H1 (cell line): ENCODE measurements around the gene PHYH. TPM values are rescaled to one million over a fixed set of nuclear protein-coding genes. Genes with fewer than 3 reads are reported as not detected.

ENCODE experiments used
- CTCF ChIA-PET: fragments of 300-600 bp; sonication (Branson Sonifier 250); formaldehyde crosslinking; loops from one replicate; lab custom pipeline; 2021; ENCODE audit not compliant: partially characterized antibody; lab: Charles Lee
- POLR2A ChIA-PET: fragments of 300-600 bp; sonication (Branson Sonifier 250); formaldehyde crosslinking; loops from one replicate; lab custom pipeline; 2021; ENCODE audit warnings: inconsistent platforms; ENCODE audit not compliant: partially characterized antibody; lab: Charles Lee
- DNase-seq, 2 experiments: peaks; one replicate each; pipeline versions ENCODE4 v3.0.0 to v3.0.0-alpha.2; 2010 to 2022; ENCODE audit warnings: low spot score in 2 of 2, low read depth in 1 of 2, mixed read lengths in 1 of 2
- FAIRE-seq: peaks from 2 replicates; lab custom pipeline; 2011; peaks lifted over from hg19 to GRCh38; lab: Jason Lieb, UNC
- H2AFZ ChIP-seq: 2 replicates; pipeline ENCODE4 v1.8.1; 2012; ENCODE audit warnings: low read length, inconsistent platforms
- H2AK5ac ChIP-seq: 2 replicates; pipeline ENCODE4 v1.6.1; 2013; ENCODE audit warnings: low read depth, low read length
- H2BK120ac ChIP-seq: replicated peaks from 2 replicates; pipeline ENCODE3; 2013; ENCODE audit warnings: low read depth, low read length, inconsistent platforms
- H2BK12ac ChIP-seq: 2 replicates; pipeline ENCODE4 v1.6.1; 2013; ENCODE audit warnings: low read depth, low read length
- H2BK15ac ChIP-seq: 2 replicates; pipeline ENCODE4 v1.6.1; 2013; ENCODE audit warnings: low read length
- H2BK20ac ChIP-seq: 2 replicates; pipeline ENCODE4 v1.6.1; 2013; ENCODE audit warnings: low read length
- H2BK5ac ChIP-seq: 2 replicates; pipeline ENCODE4 v1.6.1; 2013; ENCODE audit warnings: low read depth, low read length
- H3K14ac ChIP-seq: 2 replicates; pipeline ENCODE4 v1.6.1; 2013; ENCODE audit warnings: inconsistent platforms; ENCODE audit not compliant: insufficient read length
- H3K18ac ChIP-seq: 2 replicates; pipeline ENCODE4 v1.6.1; 2013; ENCODE audit warnings: low read length; ENCODE audit errors: extremely low read depth
- H3K23ac ChIP-seq: 2 replicates; pipeline ENCODE4 v1.6.1; 2013; ENCODE audit warnings: inconsistent platforms; ENCODE audit not compliant: insufficient read length
- H3K23me2 ChIP-seq: 2 replicates; pipeline ENCODE4 v1.6.1; 2013; ENCODE audit warnings: low read depth, low read length
- H3K27ac ChIP-seq: 2 replicates; pipeline ENCODE4 v1.6.1; 2011; ENCODE audit warnings: low read depth, low read length, inconsistent platforms
- H3K27me3 ChIP-seq, 4 experiments: replicated peaks in 1 of 4; 1 replicate in 1 of 4; 2 replicates in 3 of 4; pipeline versions ENCODE4 v1.6.1 to v1.8.1; 2011 to 2013; ENCODE audit warnings: low read length in 3 of 4, mild to moderate bottlenecking in 3 of 4, inconsistent platforms in 2 of 4, mixed read lengths in 2 of 4, moderate library complexity in 1 of 4; ENCODE audit not compliant: control insufficient read depth in 3 of 4, insufficient read depth in 3 of 4; ENCODE audit errors: extremely low read depth in 1 of 4
- H3K36me3 ChIP-seq, 4 experiments: 2 replicates each; pipeline versions ENCODE4 v1.6.1 to v1.8.1; 2011 to 2013; ENCODE audit warnings: mild to moderate bottlenecking in 4 of 4, low read length in 3 of 4, moderate library complexity in 2 of 4, control low read depth in 1 of 4, inconsistent platforms in 1 of 4; ENCODE audit not compliant: insufficient read depth in 4 of 4, control insufficient read depth in 2 of 4
- H3K4ac ChIP-seq: replicated peaks from 2 replicates; pipeline ENCODE3; 2013; ENCODE audit warnings: low read length, low read depth, mixed read lengths, inconsistent platforms; ENCODE audit not compliant: insufficient read length
- H3K4me1 ChIP-seq, 4 experiments: replicated peaks in 1 of 4; 1 replicate in 1 of 4; 2 replicates in 3 of 4; pipeline versions ENCODE4 v1.6.1 to v1.8.1; 2011 to 2013; ENCODE audit warnings: low read length in 3 of 4, inconsistent platforms in 2 of 4, mixed read lengths in 1 of 4; ENCODE audit not compliant: insufficient read depth in 4 of 4, control insufficient read depth in 3 of 4
- H3K4me2 ChIP-seq, 2 experiments: 2 replicates each; pipeline versions ENCODE4 v1.6.1 to v1.8.1; 2011 to 2013; ENCODE audit warnings: low read depth in 2 of 2, low read length in 2 of 2, control low read depth in 1 of 2, inconsistent platforms in 1 of 2, mild to moderate bottlenecking in 1 of 2; ENCODE audit not compliant: insufficient read depth in 1 of 2
- H3K4me3 ChIP-seq, 4 experiments: fragments of 200-600, 300-600 bp in 1 of 4; sonication (generic), shearing (Covaris generic), sonication (Bioruptor Twin) in 1 of 4; 2 replicates each; pipeline versions ENCODE4 v1.5.1 to v1.8.1; 2011 to 2016; ENCODE audit warnings: low read length in 4 of 4, low read depth in 3 of 4, control low read depth in 2 of 4, inconsistent platforms in 2 of 4, mild to moderate bottlenecking in 2 of 4, mixed read lengths in 1 of 4, moderate library complexity in 1 of 4; ENCODE audit not compliant: insufficient read depth in 2 of 4; ENCODE audit errors: extremely low read depth in 1 of 4
- H3K56ac ChIP-seq: replicated peaks from 2 replicates; pipeline ENCODE3; 2013; ENCODE audit warnings: low read depth, mild to moderate bottlenecking, mixed read lengths, low read length, inconsistent platforms; ENCODE audit not compliant: insufficient read length
- H3K79me1 ChIP-seq: 2 replicates; pipeline ENCODE4 v1.6.1; 2013; ENCODE audit warnings: low read depth, low read length, control low read depth
- H3K79me2 ChIP-seq, 2 experiments: 2 replicates each; pipeline versions ENCODE4 v1.6.1 to v1.8.1; 2012 to 2013; ENCODE audit warnings: low read length in 2 of 2, mild to moderate bottlenecking in 2 of 2, inconsistent platforms in 1 of 2; ENCODE audit not compliant: insufficient read depth in 2 of 2, control insufficient read depth in 1 of 2
- H3K9ac ChIP-seq, 4 experiments: replicated peaks in 1 of 4; 1 replicate in 1 of 4; 2 replicates in 3 of 4; pipeline versions ENCODE4 v1.6.1 to v1.8.1; 2011 to 2013; ENCODE audit warnings: low read depth in 3 of 4, low read length in 3 of 4, control low read depth in 2 of 4, mild to moderate bottlenecking in 2 of 4, moderate library complexity in 2 of 4, inconsistent platforms in 1 of 4; ENCODE audit errors: extremely low read depth in 1 of 4
- H3K9me3 ChIP-seq, 2 experiments: 2 replicates each; pipeline versions ENCODE4 v1.6.1 to v1.8.1; 2012 to 2013; ENCODE audit warnings: mild to moderate bottlenecking in 2 of 2, moderate library complexity in 2 of 2, control low read depth in 1 of 2, inconsistent platforms in 1 of 2, low read depth in 1 of 2, low read length in 1 of 2, mixed read lengths in 1 of 2; ENCODE audit not compliant: insufficient read depth in 2 of 2
- H4K20me1 ChIP-seq, 2 experiments: replicated peaks in 1 of 2; 2 replicates each; pipeline versions ENCODE3 to v1.8.1; 2011 to 2013; ENCODE audit warnings: inconsistent platforms in 2 of 2, low read length in 2 of 2, mild to moderate bottlenecking in 1 of 2; ENCODE audit not compliant: insufficient read depth in 2 of 2, control insufficient read depth in 1 of 2
- H4K5ac ChIP-seq: 2 replicates; pipeline ENCODE4 v1.6.1; 2013; ENCODE audit warnings: low read length, low read depth, mixed read lengths, inconsistent platforms; ENCODE audit not compliant: insufficient read length
- H4K8ac ChIP-seq: 2 replicates; pipeline ENCODE4 v1.8.0; 2013; ENCODE audit warnings: mild to moderate bottlenecking, moderate library complexity, low read length, inconsistent platforms; ENCODE audit not compliant: insufficient read depth; ENCODE audit errors: extremely low read depth
- H4K91ac ChIP-seq: replicated peaks from 2 replicates; pipeline ENCODE3; 2013; ENCODE audit warnings: low read length, mixed read lengths, inconsistent platforms; ENCODE audit not compliant: insufficient read length
- BCL11A ChIP-seq, 2 experiments: IDR thresholded peaks; one replicate each; pipeline ENCODE4 v1.6.1; 2011; ENCODE audit warnings: low read depth in 2 of 2, low read length in 2 of 2, mild to moderate bottlenecking in 2 of 2
- CBX8 ChIP-seq: fragments of 300-800, 300-1000 bp; sonication (generic); IDR thresholded peaks from 2 replicates; pipeline ENCODE4 v1.7.1; 2016; ENCODE audit warnings: low read depth, low read length, borderline replicate concordance
- FOSL1 ChIP-seq: IDR thresholded peaks from 2 replicates; pipeline ENCODE4 v1.6.1; 2011; ENCODE audit warnings: mild to moderate bottlenecking, low read depth, low read length, moderate library complexity; ENCODE audit not compliant: insufficient read depth
- POLR2AphosphoS5 ChIP-seq: IDR thresholded peaks from 2 replicates; pipeline ENCODE4 v1.6.1; 2011; ENCODE audit warnings: low read depth, low read length
- RBBP5 ChIP-seq: IDR thresholded peaks from 2 replicates; pipeline ENCODE4 v1.7.1; 2012; ENCODE audit warnings: low read depth, mild to moderate bottlenecking, inconsistent platforms, low read length, moderate library complexity, borderline replicate concordance
- SP1 ChIP-seq: IDR thresholded peaks from 2 replicates; pipeline ENCODE4 v1.6.1; 2011; ENCODE audit warnings: low read depth, low read length
- SP4 ChIP-seq: IDR thresholded peaks from 2 replicates; pipeline ENCODE4 v1.6.1; 2012; ENCODE audit warnings: low read length, inconsistent platforms
- SUZ12 ChIP-seq: fragments of 200-600 bp; sonication (generic); IDR thresholded peaks from 2 replicates; pipeline ENCODE4 v1.6.1; 2012; ENCODE audit warnings: mild to moderate bottlenecking, inconsistent platforms, low read length, moderate library complexity, mixed read lengths
- ZNF274 ChIP-seq: IDR thresholded peaks from 2 replicates; pipeline ENCODE4 v1.7.0; 2012; ENCODE audit warnings: low read length, borderline replicate concordance; ENCODE audit errors: extremely low read depth
- WGBS, 2 experiments: shearing (Covaris generic) in 1 of 2; methylation state at CpG; one replicate each; pipeline versions ENCODE4 v1.1.6 to v1.1.7; 2013 to 2015; ENCODE audit warnings: low lambda C conversion rate in 2 of 2, mixed read lengths in 2 of 2, inconsistent platforms in 1 of 2, low coverage in 1 of 2, missing lambda C conversion rate in 1 of 2; ENCODE audit not compliant: insufficient replicate concordance in 2 of 2, insufficient coverage in 1 of 2, insufficient read length in 1 of 2; ENCODE audit errors: extremely low coverage in 1 of 2, missing lambda C conversion rate in 1 of 2; 5-methylcytosine and 5-hydroxymethylcytosine counted together
- polyA plus RNA-seq, 7 experiments: library from polyadenylated mRNA; depleted of rRNA in 3 of 7; stranded (reverse) in 5 of 7; unstranded in 2 of 7; fragments of >200 nt in 5 of 7; fragments of 200-250 nt in 2 of 7; gene quantifications; 1 replicate in 5 of 7; 2 replicates in 1 of 7; 4 replicates in 1 of 7; pipeline versions ENCODE4 v1.2.1 to v1.2.3, GENCODE V29; 2011 to 2013; ENCODE audit warnings: missing spikeins in 2 of 7, mixed read lengths in 2 of 7
- total RNA-seq: library from RNA; stranded (reverse); fragmentation: NEBNext Ultra II Directional; extraction: Animal tissue kit (Norgen Biotek cat#: 25700); gene quantifications from 2 replicates; pipeline ENCODE4 v1.2.1, GENCODE V29; 2021

PHYH gene
- total and polyA plus RNA-seq, 2 of the 8 experiments (the other 6 are each of a cell fraction or from before 2014, with no cell fraction given) = 22.0 to 22.7 TPM

DNA sequence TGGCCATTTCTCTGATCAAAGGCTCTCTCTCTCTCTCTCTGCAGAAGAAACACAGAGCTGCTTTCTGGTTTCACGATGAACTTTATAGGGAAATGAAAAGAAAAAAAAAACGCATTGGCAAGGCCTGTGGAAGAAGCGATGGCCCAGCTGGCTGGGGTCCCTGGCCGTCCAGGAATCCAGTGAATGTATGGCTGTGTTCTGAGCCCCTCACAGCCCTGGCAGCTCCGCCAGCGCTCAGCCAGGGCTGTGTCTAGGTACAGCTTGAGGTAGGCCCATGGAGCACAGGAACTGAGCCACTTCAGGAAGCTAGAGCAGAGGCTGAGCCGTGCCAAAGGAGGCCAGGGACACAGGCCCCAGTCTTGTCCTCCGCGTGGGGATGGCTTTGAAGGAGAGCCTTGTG, 52.6 kb downstream of the PHYH start:
- no peak overlapping the region for H3K56ac ChIP-seq
- H3K4ac ChIP-seq = no peak overlapping the region
- H2AFZ ChIP-seq = peak overlapping the region; percentile 91
- H4K20me1 ChIP-seq = no peaks in the 10 kb centered on the region
- no peaks in the 10 kb centered on the region for H3K36me3 ChIP-seq
- H2BK15ac ChIP-seq = no peak overlapping the region
- 88% methylated on average over 9 of the region's 9 CpGs; no CpG with 5 or more reads in 1 of the 2 experiments for WGBS, 2 experiments
- H3K4me3 ChIP-seq = no peak overlapping the region
- no peaks in the 10 kb centered on the region for H3K27me3 ChIP-seq
- H2BK120ac ChIP-seq = no peak overlapping the region
- H3K9me3 ChIP-seq = no peaks in the 10 kb centered on the region
- no peak overlapping the region for H3K23ac ChIP-seq
- no peak overlapping the region for H3K14ac ChIP-seq
- no peak overlapping the region for H4K5ac ChIP-seq
- CTCF ChIA-PET = interaction anchor here (0.9 to 1.0 kb wide), 2 partner anchors 36 to 56 kb away, joined by 3 to 5 read pairs; no protein-coding TSS in a partner anchor
- H3K18ac ChIP-seq = no peak overlapping the region
- no peak overlapping the region for H2BK20ac ChIP-seq
- H2BK12ac ChIP-seq = no peak overlapping the region
- H3K27ac ChIP-seq = no peak overlapping the region
- H2BK5ac ChIP-seq = no peak overlapping the region
- no peaks in the 10 kb centered on the region for H3K23me2 ChIP-seq
- H3K79me2 ChIP-seq = no peaks in the 10 kb centered on the region
- TF ChIP-seq BCL11A (IDR thresholded peaks at IDR 0.05; ENCODE audit: low read depth in 2 of 2, low read length in 2 of 2) (no peak), ZNF274 (no peak), CBX8 (no peak), SP4 (no peak), SUZ12 (no peak), POLR2AphosphoS5 (no peak), SP1 (no peak), FOSL1 (no peak), RBBP5 (no peak)
- TF ChIP-seq, all 59 proteins: peak for 0
- H4K8ac ChIP-seq = peak overlapping the region; percentile 11; the same call in 1 of the 2 replicates
- no peak overlapping the region for H3K9ac ChIP-seq
- FAIRE-seq (no peak), DNase-seq (no peak)
- H3K4me2 ChIP-seq = no peak overlapping the region
- no peaks in the 10 kb centered on the region for H3K79me1 ChIP-seq
- H3K4me1 ChIP-seq = no peaks in the 10 kb centered on the region
- POLR2A ChIA-PET = no interaction called here
- H2AK5ac ChIP-seq = no peak overlapping the region
- no peak overlapping the region for H4K91ac ChIP-seq
